PFSK-1 (cell line): Measurements from ENCODE around the gene NDEL1.

Source experiments
- TAF1 ChIP-seq: IDR thresholded peaks from 2 replicates; pipeline ENCODE4 v1.6.1; 2012; ENCODE audit warnings: low read length, control low read depth, borderline replicate concordance; ENCODE audit not compliant: insufficient read depth
- TF ChIP-seq, protein P1 (sequence below), 2 experiments: IDR thresholded peaks; 2 replicates each; pipeline versions ENCODE4 v1.6.1 to v1.8.0; 2011 to 2012; ENCODE audit warnings: low read depth in 2 of 2, low read length in 2 of 2, control low read depth in 1 of 2, inconsistent platforms in 1 of 2, mild to moderate bottlenecking in 1 of 2, moderate library complexity in 1 of 2; ENCODE audit not compliant: insufficient read depth in 1 of 2

DNA sequence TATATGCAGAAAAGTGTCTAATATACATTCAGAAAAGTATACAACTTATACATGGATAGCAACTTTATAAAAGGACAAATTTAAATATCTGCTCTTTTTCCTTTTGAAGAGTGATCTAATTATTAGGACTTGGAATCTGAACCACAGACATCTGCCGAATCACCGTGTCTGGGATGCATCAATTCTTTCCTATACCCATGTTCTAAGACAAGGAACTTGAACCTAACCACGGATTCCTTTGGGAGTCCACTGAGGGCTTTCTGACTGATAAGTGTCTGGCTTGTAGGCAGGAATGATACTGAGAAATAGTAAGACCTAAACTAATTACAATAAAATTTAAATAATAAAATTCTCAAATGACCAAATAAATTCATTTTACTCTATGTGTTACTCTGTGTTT lies 54.2 kb downstream of the NDEL1 start:
- TF ChIP-seq, protein P1, sequence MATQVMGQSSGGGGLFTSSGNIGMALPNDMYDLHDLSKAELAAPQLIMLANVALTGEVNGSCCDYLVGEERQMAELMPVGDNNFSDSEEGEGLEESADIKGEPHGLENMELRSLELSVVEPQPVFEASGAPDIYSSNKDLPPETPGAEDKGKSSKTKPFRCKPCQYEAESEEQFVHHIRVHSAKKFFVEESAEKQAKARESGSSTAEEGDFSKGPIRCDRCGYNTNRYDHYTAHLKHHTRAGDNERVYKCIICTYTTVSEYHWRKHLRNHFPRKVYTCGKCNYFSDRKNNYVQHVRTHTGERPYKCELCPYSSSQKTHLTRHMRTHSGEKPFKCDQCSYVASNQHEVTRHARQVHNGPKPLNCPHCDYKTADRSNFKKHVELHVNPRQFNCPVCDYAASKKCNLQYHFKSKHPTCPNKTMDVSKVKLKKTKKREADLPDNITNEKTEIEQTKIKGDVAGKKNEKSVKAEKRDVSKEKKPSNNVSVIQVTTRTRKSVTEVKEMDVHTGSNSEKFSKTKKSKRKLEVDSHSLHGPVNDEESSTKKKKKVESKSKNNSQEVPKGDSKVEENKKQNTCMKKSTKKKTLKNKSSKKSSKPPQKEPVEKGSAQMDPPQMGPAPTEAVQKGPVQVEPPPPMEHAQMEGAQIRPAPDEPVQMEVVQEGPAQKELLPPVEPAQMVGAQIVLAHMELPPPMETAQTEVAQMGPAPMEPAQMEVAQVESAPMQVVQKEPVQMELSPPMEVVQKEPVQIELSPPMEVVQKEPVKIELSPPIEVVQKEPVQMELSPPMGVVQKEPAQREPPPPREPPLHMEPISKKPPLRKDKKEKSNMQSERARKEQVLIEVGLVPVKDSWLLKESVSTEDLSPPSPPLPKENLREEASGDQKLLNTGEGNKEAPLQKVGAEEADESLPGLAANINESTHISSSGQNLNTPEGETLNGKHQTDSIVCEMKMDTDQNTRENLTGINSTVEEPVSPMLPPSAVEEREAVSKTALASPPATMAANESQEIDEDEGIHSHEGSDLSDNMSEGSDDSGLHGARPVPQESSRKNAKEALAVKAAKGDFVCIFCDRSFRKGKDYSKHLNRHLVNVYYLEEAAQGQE (IDR thresholded peaks at IDR 0.05; ENCODE audit: insufficient read depth in 1 of 2, low read depth in 2 of 2, low read length in 2 of 2), result no peak
- TF ChIP-seq TAF1, result no peak
